Neural crest cell (in vitro differentiated cells): ENCODE data around the gene CTNNA3. TPM values are rescaled to one million over a fixed set of nuclear protein-coding genes. Genes with fewer than 3 reads are reported as not detected.
"Not testable (repeated sequence)": the region's sequence is repeated elsewhere in the genome, so short reads cannot be mapped to it uniquely, and the experiment has no call there.

Experiments used
- DNase-seq: peaks from one replicate; pipeline ENCODE4 v3.0.0; 2021; ENCODE audit warnings: low read depth, mixed read lengths, low spot score
- H3K27ac Mint-ChIP-seq: one replicate; pipeline ENCODE4 v1.8.0; 2021; ENCODE audit warnings: mild to moderate bottlenecking, mixed read lengths; ENCODE audit not compliant: unreplicated experiment
- H3K27me3 Mint-ChIP-seq: 2 replicates; pipeline ENCODE4 v1.8.0; 2021; ENCODE audit warnings: low read depth, mild to moderate bottlenecking, mixed read lengths
- H3K36me3 Mint-ChIP-seq: 2 replicates; pipeline ENCODE4 v1.8.0; 2021; ENCODE audit warnings: low read depth, mild to moderate bottlenecking, mixed read lengths
- H3K4me1 Mint-ChIP-seq: 2 replicates; pipeline ENCODE4 v1.8.0; 2021; ENCODE audit warnings: mixed read lengths
- H3K4me3 Mint-ChIP-seq: one replicate; pipeline ENCODE4 v1.8.0; 2021; ENCODE audit warnings: mild to moderate bottlenecking, mixed read lengths
- H3K9me3 Mint-ChIP-seq: 2 replicates; pipeline ENCODE4 v1.8.0; 2021; ENCODE audit warnings: mixed read lengths
- CTCF ChIP-seq: fragments of 200-600 bp; sonication (generic); conservative IDR thresholded peaks from 2 replicates; pipeline ENCODE4 v1.5.0; 2021; ENCODE audit warnings: antibody characterized with exemption, mild to moderate bottlenecking
- total RNA-seq: library from RNA; stranded (reverse); gene quantifications from 2 replicates; pipeline ENCODE4 v1.2.1, GENCODE V29; 2021

CTNNA3 gene
- total RNA-seq, 1 donor from 2014 or later, result 4.7 TPM

- H3K36me3 Mint-ChIP-seq, result no peaks in the 10 kb centered on the region
- no peak for DNase-seq
- H3K27ac Mint-ChIP-seq, result no peak overlapping the region
- no peaks in the 10 kb centered on the region for H3K27me3 Mint-ChIP-seq
- no peaks in the 10 kb centered on the region for H3K4me1 Mint-ChIP-seq
- H3K4me3 Mint-ChIP-seq, result no peak overlapping the region
- H3K9me3 Mint-ChIP-seq, result no peaks in the 10 kb centered on the region
- TF ChIP-seq CTCF, result no peak
Observed at GRCh38 chr10:67539312-67539711, 156.7 kb downstream of the CTNNA3 start.

GRCh38 chr10:67537906-67538305 lies 158.1 kb downstream of the CTNNA3 start:
- DNase-seq, result no peak
- no peaks in the 10 kb centered on the region for H3K36me3 Mint-ChIP-seq
- no peak for TF ChIP-seq CTCF

GRCh38 chr10:67533376-67533775 lies 162.6 kb downstream of the CTNNA3 start:
- Mint-ChIP-seq H3K27ac (no peak overlapping the region), H3K9me3 (peaks cover 7% of the 10 kb centered on the region), H3K4me1 (no peaks in the 10 kb centered on the region), H3K36me3 (peaks cover 2% of the 10 kb centered on the region), H3K27me3 (no peaks in the 10 kb centered on the region), H3K4me3 (no peak overlapping the region)
- TF ChIP-seq CTCF, result no peak
- no peak for DNase-seq

More at GRCh38 chr10:67537906-67538305, 158.1 kb downstream of the CTNNA3 start:
- H3K4me3 Mint-ChIP-seq, result no peak overlapping the region
- no peaks in the 10 kb centered on the region for H3K4me1 Mint-ChIP-seq
- no peaks in the 10 kb centered on the region for H3K27me3 Mint-ChIP-seq
- H3K27ac Mint-ChIP-seq, result no peak overlapping the region
- no peaks in the 10 kb centered on the region for H3K9me3 Mint-ChIP-seq

- H3K27ac Mint-ChIP-seq, H3K9me3 Mint-ChIP-seq, H3K4me1 Mint-ChIP-seq, H3K36me3 Mint-ChIP-seq, DNase-seq, H3K4me3 Mint-ChIP-seq, H3K27me3 Mint-ChIP-seq: not testable (repeated sequence)
Observed at GRCh38 chr10:67530990-67531389, 165.0 kb downstream of the CTNNA3 start.

- no peak overlapping the region for H3K4me3 Mint-ChIP-seq
- H3K27me3 Mint-ChIP-seq, result no peaks in the 10 kb centered on the region
- no peaks in the 10 kb centered on the region for H3K4me1 Mint-ChIP-seq
- peaks cover 7% of the 10 kb centered on the region for H3K9me3 Mint-ChIP-seq
- no peak for TF ChIP-seq CTCF
- H3K36me3 Mint-ChIP-seq, result peaks cover 2% of the 10 kb centered on the region
- DNase-seq, result no peak
- H3K27ac Mint-ChIP-seq, result no peak overlapping the region
Observed at GRCh38 chr10:67527351-67527750, 168.6 kb downstream of the CTNNA3 start.

GRCh38 chr10:67521546-67521945 lies 174.4 kb downstream of the CTNNA3 start:
- Mint-ChIP-seq H3K9me3 (no peaks in the 10 kb centered on the region), H3K27me3 (no peaks in the 10 kb centered on the region), H3K27ac (no peak overlapping the region), H3K36me3 (no peaks in the 10 kb centered on the region), H3K4me3 (no peak overlapping the region), H3K4me1 (peaks cover 16% of the 10 kb centered on the region)
- TF ChIP-seq CTCF, result no peak
- DNase-seq, result no peak
